Vagina (tissue), 2 donors: ENCODE results near the gene PTPRG.

ENCODE experiments used
- POLR2A ChIP-seq, 2 donors: fragments of 450-650 bp; IDR thresholded peaks; one replicate each; pipeline ENCODE4 v1.6.1; 2017; ENCODE audit warnings: antibody characterized with exemption in 2 of 2, mild to moderate bottlenecking in 2 of 2, moderate library complexity in 2 of 2
- TF ChIP-seq, protein P1 (sequence below), 3 experiments: fragments of 450-650 bp in 2 of 3; fragments of 200-600 bp in 1 of 3; sonication (generic) in 1 of 3; IDR thresholded peaks; one replicate each; pipeline ENCODE4 v1.5.1; 2017 to 2019; ENCODE audit warnings: antibody characterized with exemption in 3 of 3, mild to moderate bottlenecking in 2 of 3, moderate library complexity in 2 of 3

DNA sequence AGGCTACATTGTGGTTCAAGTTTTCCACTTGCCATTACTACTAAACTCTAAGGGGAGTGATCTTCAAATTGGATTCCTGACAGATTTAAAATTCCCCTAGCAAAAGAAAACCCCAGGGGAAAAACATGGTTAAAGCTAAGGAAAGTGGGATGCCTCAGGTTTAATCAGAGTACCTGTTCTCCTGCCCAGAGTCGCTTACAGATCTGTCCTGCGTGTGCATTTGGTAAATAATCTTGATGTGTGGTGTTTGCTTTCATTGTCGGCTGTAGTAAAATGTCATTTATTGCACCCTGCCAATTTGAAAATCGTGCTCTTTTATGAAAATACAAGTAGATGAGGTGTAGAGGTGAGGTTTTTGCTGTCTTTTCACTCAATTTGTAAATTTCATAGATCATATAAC is 323.4 kb downstream of the PTPRG start:
- TF ChIP-seq, protein P1, sequence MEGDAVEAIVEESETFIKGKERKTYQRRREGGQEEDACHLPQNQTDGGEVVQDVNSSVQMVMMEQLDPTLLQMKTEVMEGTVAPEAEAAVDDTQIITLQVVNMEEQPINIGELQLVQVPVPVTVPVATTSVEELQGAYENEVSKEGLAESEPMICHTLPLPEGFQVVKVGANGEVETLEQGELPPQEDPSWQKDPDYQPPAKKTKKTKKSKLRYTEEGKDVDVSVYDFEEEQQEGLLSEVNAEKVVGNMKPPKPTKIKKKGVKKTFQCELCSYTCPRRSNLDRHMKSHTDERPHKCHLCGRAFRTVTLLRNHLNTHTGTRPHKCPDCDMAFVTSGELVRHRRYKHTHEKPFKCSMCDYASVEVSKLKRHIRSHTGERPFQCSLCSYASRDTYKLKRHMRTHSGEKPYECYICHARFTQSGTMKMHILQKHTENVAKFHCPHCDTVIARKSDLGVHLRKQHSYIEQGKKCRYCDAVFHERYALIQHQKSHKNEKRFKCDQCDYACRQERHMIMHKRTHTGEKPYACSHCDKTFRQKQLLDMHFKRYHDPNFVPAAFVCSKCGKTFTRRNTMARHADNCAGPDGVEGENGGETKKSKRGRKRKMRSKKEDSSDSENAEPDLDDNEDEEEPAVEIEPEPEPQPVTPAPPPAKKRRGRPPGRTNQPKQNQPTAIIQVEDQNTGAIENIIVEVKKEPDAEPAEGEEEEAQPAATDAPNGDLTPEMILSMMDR (IDR thresholded peaks at IDR 0.05): no peak
- TF ChIP-seq POLR2A (IDR thresholded peaks at IDR 0.05): no peak
